ENCODE measurements around the gene KCNJ11.

- TF ChIP-seq CTCF (IDR thresholded peaks at IDR 0.05) (peak in 1 of 3 experiments; percentile 35), EP300 (IDR thresholded peaks at IDR 0.05) (no peak), POLR2AphosphoS5 (IDR thresholded peaks at IDR 0.05) (peak; percentile 29 to 56), POLR2A (IDR thresholded peaks at IDR 0.05; ENCODE audit: low read depth) (no peak)
Observed at GRCh38 chr11:17405232-17406005, 17.0 kb upstream of the KCNJ11 start.
